ENCODE data around the gene IPPK. TPM values are rescaled to one million over a fixed set of nuclear protein-coding genes. Genes with fewer than 3 reads are reported as not detected.

Gene IPPK
- total and polyA plus RNA-seq, 2 of the 8 experiments (the other 6 are each of a cell fraction or from before 2014, with no cell fraction given) = 10.5 to 13.6 TPM

DNA sequence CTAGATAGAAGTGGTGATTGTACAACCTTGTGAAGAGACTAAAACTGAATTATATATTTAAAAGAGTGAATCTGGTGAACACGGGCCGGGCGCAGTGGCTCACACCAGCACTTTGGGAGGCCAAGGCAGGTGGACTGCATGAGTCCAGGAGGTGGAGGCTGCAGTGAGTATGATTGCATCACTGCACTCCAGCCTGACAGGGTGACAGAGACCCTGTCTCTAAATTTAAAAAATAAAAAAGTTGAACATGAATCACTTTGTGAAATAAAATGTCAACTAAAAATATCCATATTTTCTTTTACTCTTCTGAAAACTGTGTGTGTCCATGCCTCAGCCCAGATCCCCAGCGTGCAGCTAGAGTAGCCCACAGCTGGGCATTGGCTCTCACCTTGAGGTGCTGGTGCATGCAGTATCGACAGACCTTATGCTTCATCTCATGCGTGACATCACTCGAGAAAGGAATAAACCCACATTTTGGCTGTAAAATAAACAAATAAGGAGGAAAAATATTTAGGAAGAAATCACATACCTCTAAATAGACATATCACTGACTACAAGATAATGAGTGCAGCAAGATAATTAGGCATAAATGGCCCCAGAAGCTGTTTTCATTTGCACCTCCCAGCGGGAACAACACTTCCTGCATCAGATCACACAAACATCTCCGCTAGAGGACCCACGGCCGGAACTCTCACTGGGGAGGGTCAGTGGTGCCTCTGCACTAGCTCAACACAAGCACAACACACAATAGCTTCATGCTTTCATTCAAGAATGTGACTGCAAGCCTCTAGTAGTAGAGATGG, 22.1 kb downstream of the IPPK start (continued):
- TF ChIP-seq ATF2 (IDR thresholded peaks at IDR 0.05; ENCODE audit: low read length) (no peak), CTBP2 (IDR thresholded peaks at IDR 0.05; ENCODE audit: borderline replicate concordance, insufficient read depth, insufficient read length, low read length) (no peak), NANOG (IDR thresholded peaks at IDR 0.05; ENCODE audit: insufficient read depth, low read depth, low read length, poor library complexity, severe bottlenecking) (no peak), CHD1 (IDR thresholded peaks at IDR 0.05; ENCODE audit: low read depth, low read length) (no peak), GTF2F1 (IDR thresholded peaks at IDR 0.05; ENCODE audit: borderline replicate concordance, low read depth, low read length) (no peak), EGR1 (IDR thresholded peaks at IDR 0.05; ENCODE audit: borderline replicate concordance, low read depth, low read length) (no peak)

Data from H1 (cell line).